Measurements from ENCODE around the gene ADGRD1.

DNA sequence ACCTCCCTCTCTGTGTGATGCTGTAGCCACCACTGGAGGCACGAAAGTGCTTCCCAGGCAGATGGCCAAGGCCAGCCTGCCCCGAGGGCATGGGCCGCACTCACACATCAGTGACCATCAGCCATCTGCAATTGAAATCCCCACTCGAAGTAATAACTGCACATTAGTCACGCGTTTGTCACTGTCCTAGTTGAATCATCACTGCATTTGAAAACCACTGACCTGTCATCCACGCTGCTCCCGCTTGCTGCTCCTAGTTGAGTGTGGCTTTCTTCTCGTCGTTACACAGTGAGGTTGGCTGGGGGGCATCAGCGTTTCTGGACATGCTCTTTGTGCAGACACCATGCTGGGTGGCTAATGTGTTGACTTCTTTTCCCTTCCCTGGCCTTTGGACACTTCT, 176.1 kb downstream of the ADGRD1 start:
- TF ChIP-seq, protein P1, sequence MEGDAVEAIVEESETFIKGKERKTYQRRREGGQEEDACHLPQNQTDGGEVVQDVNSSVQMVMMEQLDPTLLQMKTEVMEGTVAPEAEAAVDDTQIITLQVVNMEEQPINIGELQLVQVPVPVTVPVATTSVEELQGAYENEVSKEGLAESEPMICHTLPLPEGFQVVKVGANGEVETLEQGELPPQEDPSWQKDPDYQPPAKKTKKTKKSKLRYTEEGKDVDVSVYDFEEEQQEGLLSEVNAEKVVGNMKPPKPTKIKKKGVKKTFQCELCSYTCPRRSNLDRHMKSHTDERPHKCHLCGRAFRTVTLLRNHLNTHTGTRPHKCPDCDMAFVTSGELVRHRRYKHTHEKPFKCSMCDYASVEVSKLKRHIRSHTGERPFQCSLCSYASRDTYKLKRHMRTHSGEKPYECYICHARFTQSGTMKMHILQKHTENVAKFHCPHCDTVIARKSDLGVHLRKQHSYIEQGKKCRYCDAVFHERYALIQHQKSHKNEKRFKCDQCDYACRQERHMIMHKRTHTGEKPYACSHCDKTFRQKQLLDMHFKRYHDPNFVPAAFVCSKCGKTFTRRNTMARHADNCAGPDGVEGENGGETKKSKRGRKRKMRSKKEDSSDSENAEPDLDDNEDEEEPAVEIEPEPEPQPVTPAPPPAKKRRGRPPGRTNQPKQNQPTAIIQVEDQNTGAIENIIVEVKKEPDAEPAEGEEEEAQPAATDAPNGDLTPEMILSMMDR (IDR thresholded peaks at IDR 0.05; ENCODE audit: insufficient read depth, low read length): no peak
- TF ChIP-seq POLR2AphosphoS5 (IDR thresholded peaks at IDR 0.05; ENCODE audit: low read depth): no peak
- TF ChIP-seq SPI1 (IDR thresholded peaks at IDR 0.05; ENCODE audit: borderline replicate concordance, low read depth): no peak
